HG03521 (cell line): ENCODE measurements around the gene RBCK1.
"Not testable (repeated sequence)": the region's sequence is repeated elsewhere in the genome, so short reads cannot be mapped to it uniquely, and the experiment has no call there.

Experiments used
- ATAC-seq: cut with Tn5 transposase; IDR thresholded peaks from one replicate; pipeline ENCODE4 v1.9.1; 2021; ENCODE audit warnings: mild to moderate bottlenecking, moderate library complexity; ENCODE audit not compliant: unreplicated experiment

RBCK1 gene

DNA sequence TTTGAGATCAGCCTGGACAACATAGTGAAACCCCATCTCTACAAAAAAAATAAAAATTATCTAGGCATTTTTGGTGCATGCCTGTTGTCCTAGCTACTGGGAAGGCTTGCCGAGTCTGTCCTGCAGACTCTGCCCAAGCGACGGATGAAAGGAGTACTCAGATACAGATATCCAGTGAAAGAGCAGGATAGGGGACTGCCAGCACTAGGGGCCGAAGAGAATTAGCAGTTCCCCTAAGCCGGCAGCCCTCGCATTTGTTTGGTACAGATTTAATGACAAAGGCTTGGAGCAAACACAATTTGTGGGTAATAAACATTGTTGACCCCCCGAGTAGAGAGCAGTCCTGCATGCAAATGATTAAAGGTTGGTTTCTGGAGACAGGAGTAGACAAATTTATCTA lies 59.7 kb downstream of the RBCK1 start:
- ATAC-seq = no peak

DNA sequence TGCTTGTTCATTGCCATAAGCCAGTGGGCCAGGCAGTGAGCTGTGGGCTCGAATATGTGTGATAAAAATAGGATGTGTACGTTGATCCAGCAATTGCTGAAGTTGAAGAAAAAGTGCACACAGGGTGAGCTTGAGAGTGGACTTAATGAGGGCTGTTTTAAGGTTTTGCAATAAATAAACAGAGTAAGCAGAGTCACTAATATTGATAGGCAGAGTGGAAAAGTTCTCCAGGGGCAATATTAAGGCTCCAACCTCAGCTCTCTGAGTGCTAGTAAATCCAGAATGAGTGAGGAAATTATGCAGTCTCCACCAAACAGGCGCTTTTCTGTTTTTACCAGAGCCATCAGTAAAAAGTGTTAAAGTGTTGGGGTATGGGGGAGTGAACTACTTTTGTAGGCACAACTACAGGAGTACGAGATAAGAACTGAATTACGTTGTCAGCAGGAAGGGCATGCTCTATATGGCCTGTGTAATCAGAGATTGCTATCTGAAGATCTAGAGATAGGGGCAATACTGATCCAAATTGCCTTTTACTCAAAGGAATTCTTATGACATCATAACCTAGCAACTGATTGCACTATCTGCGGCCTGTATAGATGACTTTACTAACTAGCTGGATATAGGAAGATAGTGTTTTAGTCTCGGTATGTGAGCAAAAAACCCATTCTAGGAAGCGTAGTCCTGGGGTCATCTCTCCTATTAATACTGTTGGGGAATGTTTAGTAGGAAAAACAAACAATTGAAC lies 61.8 kb downstream of the RBCK1 start:
- no peak for ATAC-seq

DNA sequence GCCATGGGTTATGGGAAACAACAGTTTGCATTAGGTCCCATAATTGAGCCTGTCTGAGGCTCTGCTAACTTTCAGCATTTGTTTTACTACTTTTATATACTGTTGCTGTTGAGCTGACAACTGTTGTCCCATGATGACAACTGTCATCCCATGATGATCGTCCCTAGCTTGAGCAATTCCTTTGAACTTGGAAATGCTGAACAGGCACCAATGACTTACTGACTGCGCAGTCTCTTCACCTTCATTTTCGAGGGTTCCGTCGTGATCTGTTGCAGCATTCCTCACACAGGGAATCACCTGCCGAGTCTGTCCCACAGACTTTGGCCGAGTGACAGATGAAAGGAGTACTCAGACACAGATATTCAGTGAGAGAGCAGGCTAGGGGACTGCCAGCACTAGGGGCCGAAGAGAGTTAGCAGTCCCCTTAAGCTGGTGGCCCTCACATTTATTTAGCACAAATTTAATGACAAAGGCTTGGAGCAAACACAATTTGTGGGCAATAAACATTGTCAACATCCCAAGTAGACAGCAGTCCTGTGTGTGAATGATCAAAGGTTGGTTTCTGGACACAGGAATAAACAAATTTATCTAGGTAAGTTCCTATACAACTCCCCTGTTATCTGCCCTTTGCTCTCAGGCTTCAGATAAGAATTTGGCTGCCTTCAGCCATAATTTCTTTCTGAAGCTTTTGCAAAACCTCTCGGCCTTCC lies 64.2 kb downstream of the RBCK1 start:
- no peak for ATAC-seq

DNA sequence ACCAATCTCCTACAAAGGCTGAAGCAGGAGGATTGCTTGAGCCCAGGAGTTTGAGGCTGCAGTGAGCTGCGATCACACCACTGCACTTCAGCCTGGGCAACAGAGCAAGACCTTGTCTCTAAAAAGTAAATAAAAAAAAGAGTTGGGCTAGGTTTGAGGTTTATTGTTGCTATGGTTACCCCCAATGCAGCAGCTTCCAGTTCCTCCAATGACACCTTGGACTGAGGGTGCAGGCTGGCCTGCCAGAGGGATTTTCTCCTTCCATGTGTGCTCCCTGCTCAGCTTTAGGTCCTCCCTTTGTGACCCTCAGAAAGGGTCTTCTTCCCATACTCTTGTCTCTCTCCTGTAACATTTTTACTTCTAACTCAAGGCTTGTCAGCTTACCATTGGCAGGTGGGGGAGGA lies 64.8 kb downstream of the RBCK1 start:
- ATAC-seq = no peak

DNA sequence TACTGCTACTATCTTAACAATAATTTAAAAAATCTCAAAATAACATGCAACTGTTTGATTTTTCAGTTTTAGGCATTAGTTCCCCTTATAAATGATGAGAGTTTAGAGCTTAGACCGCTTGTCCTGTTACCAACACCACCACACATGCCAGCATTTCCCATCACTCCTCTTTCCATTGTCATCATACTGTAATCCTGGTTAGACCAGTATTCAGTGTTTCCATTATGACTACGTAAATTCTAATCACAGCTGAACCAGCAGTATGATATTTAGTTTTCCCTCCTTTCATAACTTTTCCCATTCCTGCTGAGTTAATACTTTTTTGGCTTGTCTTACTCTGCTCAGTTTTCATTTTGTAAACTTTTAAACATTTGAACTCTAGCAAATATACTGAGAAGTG lies 66.5 kb downstream of the RBCK1 start:
- no peak for ATAC-seq

DNA sequence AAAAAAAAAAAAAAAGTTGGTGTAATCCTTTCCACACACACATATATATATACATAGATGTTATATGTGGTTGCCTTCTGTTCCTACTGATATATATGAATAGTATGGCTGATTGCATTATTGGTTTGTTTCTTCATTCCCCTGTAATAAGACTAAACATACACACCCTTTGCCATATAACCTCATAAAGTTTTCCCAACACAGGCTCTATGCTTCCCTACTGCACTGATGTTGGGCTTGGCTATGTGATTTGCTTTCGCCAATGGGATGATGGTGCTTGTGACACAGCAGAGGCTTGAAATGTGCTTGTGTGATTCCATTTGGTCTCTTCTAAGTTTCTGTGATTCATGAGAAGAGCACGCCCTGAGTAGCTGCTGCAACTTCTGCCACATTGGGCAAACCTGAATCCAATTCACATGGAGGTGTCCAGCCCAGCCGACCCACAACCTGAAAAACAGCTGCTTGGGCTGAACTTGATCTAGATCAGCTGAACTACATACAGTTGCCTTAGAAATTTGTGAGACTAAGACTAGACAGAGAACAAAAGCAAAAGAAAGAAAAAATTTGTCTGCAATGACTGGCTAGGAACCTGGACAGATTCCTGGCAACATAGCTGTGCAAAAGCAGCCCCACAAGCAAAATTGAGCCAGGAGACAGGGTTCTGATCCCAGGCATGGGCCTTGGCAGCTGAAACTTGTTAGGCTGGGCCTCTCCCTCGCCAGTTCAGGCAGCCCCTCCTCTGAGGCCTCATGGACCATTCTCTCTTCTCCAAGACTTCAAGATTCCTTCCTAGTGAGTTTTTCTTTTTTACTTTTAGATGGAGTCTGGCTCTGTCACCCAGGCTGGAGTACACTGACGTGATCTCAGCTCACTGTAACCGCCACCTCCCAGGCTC lies 67.6 kb downstream of the RBCK1 start:
- ATAC-seq = no peak

DNA sequence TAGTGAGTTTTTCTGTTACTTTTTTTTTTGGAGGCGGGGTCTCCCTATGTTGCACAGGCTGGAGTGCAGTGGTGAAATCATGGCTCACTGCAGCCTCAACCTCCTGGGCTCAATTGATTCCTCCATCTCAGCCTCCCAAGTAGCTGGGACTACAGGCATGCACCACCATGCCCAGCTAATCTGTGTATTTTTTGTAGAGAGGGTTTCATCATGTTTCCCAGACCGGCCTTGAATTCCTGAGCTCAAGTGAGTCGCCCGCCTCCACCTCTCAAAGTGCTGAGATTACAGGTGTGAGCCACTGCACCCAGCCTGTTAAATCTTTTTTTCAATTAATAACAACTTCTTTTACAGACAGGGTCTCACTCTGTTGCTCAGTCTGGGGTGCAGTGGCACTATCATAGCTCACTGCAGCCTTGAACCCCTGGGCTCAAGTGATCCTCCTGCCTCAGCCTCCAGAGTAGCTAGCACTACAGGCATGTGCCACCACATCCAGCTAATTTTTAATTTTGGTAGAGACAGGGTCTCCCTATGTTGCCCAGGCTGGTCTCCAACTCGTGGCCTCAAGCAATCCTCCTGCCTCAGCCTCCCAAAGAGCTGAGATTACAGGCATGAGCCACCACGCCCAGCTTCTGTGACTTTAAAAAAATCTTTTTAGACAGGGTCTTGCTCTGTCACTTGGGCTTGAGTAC lies 68.6 kb downstream of the RBCK1 start:
- ATAC-seq = not testable (repeated sequence)

DNA sequence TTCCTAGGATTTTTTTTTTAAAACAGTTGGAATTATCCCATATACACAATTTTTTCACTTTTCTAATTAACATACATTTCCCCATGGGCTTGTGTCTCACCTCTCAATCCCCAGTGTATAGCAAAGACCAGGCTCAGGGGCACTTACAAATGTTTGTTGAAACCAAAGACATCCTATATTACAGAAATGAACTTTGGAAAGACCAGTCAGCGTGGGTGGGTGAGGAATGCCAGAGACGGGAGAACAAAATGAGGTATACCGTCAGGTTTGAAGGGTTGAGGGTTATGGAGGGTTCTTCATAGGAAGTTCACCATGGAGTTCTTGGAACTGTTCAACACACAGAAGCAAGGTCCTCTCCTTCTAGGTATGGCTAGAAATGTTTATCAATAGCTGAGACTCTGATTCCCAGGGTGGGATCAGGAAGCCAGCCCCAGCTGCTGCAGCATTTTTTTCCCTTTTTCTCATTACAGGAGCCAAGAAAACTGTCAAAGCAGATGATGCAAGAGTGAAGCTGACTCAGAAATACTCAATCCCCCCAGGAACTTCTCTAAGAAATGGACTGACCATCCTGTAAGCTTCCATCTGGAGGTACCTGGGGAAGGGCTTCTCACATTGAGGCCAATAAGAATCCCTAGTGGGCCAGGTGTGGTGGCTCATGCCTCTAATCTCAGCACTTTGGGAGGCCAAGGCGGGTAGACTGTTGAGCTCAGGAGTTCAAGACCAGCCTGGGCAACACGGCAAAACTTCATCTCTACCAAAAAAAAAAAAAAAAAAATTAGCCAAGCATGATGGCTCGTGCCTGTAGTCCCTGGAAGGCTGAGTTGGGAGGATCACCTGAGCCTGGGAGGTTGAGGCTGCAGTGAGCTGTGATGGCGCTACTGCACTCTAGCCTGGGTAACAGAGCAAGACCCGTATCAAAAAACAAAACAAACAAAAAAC lies 70.2 kb downstream of the RBCK1 start:
- no peak for ATAC-seq

DNA sequence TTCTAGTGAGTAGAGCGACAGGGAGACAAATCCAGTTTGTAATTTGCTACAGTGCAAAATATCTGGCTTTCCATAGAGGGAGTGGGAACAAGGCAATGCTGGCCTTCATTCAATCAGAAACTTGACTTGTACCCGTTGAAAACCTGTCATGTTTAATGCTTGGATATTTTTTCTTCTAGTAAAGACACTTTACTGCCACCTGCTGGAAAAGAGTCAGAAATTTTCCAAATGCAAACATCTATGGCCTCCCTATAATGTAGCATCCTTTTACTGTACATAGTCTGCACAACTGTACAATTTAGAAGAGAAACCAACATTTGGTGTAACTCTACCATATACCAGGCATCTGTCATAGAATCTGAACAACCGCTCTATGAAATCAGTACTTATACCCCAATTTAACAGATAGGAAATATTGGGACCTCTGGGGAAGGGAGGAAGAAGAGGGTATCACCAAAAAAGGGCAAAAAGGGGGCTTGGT lies 70.9 kb downstream of the RBCK1 start:
- ATAC-seq = no peak

DNA sequence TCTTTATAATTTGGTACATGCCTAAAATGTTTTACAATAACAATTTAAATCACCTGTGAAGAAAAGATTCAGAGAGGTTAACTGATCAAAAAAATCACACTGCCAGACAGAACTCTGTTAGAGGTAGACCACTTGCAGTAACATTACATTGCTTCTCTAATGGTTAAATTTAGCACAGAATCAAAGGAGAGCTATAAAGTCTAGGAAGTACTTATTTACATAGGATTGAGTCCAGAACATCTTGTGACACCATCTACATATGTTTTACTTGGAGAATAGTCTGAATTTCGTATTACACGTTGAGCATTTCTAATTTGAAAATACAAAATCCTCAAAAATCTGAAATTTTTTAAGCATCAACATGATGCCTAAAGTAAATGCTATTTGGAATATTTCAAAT lies 71.4 kb downstream of the RBCK1 start:
- no peak for ATAC-seq

DNA sequence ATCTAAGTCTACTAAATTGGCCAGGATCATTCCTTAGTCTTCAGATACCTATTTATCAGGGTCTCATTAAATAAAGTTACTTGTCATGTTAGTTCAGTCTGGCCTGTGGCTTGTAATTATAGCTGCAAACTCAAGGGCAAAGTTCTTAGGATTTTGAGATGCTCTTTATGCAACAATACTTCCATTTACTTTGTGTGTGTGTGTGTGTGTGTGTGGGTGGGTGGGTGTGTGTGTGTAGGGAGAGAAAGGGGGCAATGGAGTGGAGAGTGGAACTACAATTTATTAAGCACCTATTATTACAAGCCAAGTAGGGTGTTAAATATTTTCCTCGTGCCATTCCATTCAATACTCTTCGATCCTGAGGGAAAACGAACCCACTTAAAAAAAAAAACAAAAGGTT lies 71.9 kb downstream of the RBCK1 start:
- ATAC-seq = no peak

DNA sequence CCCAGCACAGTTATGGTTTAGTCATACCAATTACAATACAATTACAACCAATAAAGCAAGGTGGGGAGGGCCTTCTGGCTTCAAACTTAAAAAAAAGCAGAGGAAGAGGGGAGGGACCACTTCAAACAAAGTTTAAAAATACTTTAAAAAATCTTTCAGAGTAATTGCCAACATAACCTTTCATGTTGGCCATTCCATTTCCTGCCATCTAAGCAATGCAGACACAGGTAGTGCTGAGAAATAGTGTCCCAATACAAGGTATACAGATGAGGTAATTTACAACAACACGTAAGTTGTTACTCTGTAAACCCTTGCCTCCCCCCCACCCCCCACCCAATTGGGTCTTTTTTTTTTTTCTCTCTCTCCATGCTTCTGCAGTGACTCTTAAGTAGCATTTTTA lies 73.1 kb downstream of the RBCK1 start:
- no peak for ATAC-seq
